Measurements from ENCODE around the gene SH2D3C. TPM values are rescaled to one million over a fixed set of nuclear protein-coding genes. Genes with fewer than 3 reads are reported as not detected.

Gene SH2D3C
- total RNA-seq, 1 donor = 79.7 TPM

DNA sequence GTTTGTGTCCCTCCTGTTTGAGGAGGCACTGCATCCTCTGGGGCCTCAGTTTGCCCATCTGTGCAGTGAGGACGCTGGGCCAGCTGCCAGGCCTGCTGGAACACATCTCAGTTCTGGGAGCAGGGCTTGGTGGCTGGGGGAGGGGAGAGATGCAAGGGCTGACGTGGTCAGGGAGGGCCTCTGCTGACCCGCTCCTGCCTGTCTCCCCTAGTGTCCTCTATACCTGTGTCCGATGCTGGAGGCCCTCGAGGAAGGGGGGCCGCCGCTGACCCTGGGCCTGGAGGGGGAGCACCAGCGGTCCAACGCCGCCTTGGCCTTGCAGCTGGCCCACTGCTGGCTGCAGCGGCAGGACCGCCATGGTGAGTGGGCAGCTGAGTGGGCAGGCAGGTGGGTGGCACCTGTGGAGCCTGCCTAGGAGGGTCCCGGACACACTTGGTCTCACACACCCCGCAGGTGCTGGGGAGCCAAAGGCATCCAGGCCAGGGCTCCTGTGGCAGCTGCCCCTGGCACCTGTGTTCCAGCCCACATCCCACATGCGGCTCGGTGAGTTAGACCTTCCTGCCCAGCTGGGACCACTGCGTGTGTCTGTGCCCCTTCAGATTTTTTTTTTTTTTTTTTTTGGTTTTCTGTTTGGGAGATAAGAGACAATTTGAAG lies 30.0 kb upstream of the SH2D3C start:
- no peak for DNase-seq (ENCODE audit: low read depth in 2 of 3, low spot score in 2 of 3)

GRCh38 chr9:127806871-127807270 lies 28.4 kb upstream of the SH2D3C start:
- no peak for DNase-seq (ENCODE audit: low read depth in 2 of 3, low spot score in 2 of 3)

DNA sequence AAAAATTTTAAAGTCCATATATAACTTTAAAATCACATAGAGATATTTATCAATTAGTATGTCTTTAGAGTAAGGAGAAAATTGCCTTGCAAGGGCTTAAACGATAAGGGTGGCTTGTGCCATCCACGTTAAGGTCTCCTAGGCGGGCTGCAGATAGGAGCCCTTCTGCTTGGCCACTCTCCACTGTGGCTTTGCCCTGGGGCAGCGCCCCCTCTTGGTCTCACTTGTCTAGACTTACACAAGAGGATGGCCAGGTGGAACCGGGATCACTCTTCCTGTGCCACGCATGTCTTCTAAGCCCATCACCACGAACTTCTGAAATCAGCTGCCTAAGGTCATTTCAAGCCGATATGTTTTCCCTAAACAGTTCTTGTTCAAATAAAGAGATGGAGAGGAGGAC lies 27.2 kb upstream of the SH2D3C start:
- peak in 2 of 3 donors; percentile 45 for DNase-seq (ENCODE audit: low read depth in 2 of 3, low spot score in 2 of 3)

- DNase-seq (ENCODE audit: low read depth in 2 of 3, low spot score in 2 of 3) = peak in 1 of 3 donors; percentile 38
These were observed 25.3 kb upstream of the SH2D3C start for GRCh38 chr9:127803507-127804352.

- DNase-seq (ENCODE audit: low read depth in 2 of 3, low spot score in 2 of 3) = peak; percentile 73 to 89 (median 89)
These were observed 24.3 kb upstream of the SH2D3C start, which contains the start of gene FPGS for GRCh38 chr9:127802576-127803443. FPGS (plus strand) TSS chr9:127802882; CDS start chr9:127802925, 43 bp downstream.

GRCh38 chr9:127801955-127802575 lies 23.6 kb upstream of the SH2D3C start:
- DNase-seq (ENCODE audit: low read depth in 2 of 3, low spot score in 2 of 3) = peak in 1 of 3 donors; percentile 56

DNA sequence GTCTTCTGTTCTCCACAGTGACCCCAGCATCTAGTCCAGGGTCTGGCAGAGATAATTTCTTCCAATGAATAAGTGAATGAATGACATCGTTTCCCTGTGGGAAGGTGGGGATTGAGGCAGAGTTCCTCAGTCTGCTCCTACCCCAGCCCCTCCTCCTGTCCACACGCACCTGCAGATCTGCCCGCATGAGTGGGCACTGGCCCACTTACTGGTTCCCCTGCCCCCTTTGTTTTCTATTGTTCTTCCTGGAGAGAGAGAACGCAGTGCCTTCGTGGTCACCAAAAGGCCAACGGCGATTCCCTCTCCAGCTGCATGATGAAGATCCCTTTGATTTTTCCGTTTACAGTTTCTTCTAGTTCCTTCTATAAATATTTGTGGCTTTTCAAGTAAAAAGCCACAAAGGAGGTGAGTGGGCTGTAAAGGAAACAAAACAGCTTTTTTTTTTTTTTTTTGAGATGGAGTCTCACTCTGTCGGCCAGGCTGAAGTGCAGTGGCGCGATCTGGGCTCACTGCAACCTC lies 18.4 kb upstream of the SH2D3C start:
- peak in 2 of 3 donors; percentile 68 to 87 for DNase-seq (ENCODE audit: low read depth in 2 of 3, low spot score in 2 of 3)

GRCh38 chr9:127796225-127796813 lies 17.9 kb upstream of the SH2D3C start:
- peak in 1 of 3 donors; percentile 28 for DNase-seq (ENCODE audit: low read depth in 2 of 3, low spot score in 2 of 3)

DNA sequence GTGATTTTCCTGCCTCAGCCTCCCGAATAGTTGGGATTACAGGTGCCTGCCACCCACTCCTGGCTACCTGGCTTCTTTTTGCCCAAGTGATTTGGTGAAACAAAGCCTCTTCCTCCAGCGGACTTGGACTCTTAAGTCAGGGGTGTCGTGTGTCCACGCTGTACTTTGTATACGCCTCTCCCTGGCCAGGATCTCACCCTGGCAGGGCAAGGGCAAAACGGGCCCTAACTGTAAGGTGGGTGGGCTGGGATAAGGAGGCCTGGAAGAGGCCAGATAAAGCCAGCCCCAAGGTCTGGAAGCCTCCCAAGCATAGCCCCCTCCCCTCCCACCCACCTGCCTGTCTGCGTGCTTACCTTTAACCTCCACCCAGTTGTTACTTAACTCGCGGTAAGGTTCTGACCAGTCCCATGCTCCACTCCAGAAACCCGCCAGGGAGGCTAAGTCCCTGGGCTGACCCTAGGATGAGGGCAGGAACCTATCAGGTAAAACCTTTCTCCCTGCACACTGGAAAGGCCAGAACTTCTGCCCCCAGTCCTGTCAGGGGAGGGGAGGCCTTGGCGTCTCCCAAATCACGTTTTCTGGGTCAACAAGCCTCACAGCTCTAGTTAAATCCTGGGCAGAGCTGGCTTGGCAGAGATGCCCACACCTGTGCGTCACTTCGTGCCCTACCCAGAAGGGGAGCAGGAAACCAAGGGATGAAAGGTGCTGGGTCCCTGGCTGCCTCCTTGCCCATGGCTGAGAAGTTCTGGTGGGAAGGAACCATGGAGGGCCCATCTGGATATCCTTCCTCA lies 15.7 kb upstream of the SH2D3C start:
- DNase-seq (ENCODE audit: low read depth in 2 of 3, low spot score in 2 of 3) = no peak

DNA sequence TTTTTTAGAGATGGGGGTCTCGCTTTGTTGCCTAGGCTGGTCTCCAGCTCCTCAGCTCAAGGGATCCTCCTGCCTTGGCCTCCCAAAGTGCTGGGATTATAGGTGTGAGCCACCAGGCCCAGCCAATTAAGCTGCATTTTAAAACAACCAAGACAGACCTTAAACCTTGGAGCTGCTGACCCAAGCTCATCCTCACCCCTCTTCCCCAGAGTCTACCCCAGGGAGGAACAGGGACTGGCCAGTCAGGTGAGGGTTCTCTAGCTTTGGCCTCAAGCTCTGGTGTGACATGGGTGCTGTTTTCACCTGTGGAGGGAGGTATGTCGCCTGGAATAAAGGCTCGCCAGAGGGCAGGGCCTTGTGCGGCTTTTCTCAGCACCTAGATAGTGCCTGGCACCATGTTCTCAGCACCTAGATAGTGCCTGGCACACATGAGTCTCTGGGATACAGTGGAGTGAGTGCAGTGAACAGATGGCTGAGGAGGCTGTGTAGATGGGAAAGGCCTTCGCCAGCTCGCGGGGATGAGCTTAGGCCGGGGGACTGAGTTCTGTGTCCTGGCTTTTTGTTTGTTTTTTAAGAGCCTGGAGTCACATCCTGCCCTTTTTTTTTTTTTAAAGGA lies 14.7 kb upstream of the SH2D3C start:
- no peak for DNase-seq (ENCODE audit: low read depth in 2 of 3, low spot score in 2 of 3)

DNA sequence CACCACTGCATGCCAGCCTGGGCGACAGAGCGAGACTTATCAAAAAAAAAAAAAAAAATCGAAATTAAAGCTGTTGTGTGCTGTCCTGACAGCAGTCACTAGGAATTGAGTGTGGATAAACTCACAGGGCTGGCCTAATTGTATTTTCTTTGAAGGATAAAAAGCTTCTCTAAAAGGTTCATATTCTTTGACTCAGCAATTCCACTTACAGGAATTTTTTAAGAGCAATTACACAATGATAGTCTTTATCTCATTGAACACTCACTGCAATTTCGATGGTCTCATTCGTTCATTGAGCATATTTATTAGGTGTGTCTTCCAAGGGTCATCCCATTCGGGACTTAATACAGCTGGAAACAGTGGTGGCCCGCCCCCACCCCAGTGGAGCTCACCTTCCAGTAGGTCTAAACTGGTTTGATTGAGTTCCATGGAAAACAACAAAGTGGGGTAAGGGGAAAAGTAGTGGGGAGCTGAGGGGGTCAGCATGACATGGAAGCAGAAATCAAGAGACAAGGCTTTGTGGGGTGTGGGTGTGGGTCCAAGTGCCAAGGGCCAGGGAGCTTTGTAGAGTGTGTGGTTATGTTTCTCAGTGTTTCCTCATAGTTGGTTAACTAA lies 14.1 kb upstream of the SH2D3C start:
- no peak for DNase-seq (ENCODE audit: low read depth in 2 of 3, low spot score in 2 of 3)

DNA sequence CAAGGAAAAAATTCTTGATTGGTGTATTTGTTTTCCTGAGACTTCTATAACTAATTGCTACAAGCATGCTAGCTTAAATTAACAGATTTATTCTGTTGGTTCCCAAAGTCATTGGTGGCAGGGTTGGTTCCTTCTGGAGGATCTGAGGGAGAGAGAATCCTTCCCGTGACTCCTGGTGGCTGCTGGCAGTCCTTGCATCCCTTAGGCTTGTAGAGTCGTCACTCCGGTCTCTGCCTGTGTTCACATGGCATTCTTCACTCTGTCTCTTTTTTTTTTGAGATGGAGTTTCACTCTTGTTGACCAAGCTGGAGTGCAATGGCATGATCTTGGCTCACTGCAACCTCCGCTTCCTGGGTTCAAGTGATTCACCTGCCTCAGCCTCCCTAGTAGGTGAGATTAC lies 12.6 kb upstream of the SH2D3C start:
- DNase-seq (ENCODE audit: low read depth in 2 of 3, low spot score in 2 of 3) = no peak

DNA sequence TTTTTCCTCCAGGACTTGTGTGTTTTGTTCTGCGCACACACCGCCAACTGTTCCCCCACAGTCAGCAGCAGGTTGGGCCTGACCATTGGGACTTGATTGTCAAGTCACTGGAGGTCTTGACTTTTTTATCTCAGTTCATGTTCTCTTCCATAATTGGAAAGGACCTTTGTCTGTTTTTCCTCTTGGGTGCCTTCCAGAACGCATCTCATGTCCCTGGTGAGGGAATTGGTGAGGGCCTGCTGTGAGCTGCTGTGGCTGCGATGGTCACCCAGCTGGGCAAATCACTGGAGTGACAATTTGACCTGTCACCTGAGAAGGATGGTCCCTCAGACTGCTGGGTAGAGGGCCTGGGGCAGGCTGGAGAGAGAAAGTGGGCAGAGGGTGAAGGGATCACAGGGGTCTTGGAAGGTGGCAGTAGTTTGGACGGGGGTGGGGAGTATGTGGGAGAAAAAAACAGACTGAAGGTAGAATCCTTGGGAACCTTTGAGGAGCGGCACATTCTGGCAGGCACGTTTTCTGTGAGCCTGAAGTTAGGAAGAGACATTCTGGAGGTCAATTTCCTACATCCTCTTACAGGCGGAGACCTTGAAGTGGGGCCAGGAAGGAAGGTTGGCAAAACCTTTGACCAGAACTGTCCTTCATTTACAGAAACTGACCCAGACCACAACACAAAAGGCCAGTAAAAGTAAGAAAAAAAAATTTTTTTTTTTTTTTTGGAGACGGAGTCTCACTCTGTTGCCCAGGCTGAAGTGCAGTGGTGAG lies 11.8 kb upstream of the SH2D3C start:
- DNase-seq (ENCODE audit: low read depth in 2 of 3, low spot score in 2 of 3) = no peak

DNA sequence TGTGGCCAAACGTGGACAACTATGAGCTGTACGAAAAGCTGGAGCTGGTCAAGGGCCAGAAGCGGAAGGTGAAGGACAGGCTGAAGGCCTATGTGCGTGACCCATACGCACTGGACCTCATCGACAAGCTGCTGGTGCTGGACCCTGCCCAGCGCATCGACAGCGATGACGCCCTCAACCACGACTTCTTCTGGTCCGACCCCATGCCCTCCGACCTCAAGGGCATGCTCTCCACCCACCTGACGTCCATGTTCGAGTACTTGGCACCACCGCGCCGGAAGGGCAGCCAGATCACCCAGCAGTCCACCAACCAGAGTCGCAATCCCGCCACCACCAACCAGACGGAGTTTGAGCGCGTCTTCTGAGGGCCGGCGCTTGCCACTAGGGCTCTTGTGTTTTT lies 10.7 kb upstream of the SH2D3C start:
- no peak for DNase-seq (ENCODE audit: low read depth in 2 of 3, low spot score in 2 of 3)

- DNase-seq (ENCODE audit: low read depth in 2 of 3, low spot score in 2 of 3) = no peak
These were observed 10.0 kb upstream of the SH2D3C start for GRCh38 chr9:127788337-127789011.

DNA sequence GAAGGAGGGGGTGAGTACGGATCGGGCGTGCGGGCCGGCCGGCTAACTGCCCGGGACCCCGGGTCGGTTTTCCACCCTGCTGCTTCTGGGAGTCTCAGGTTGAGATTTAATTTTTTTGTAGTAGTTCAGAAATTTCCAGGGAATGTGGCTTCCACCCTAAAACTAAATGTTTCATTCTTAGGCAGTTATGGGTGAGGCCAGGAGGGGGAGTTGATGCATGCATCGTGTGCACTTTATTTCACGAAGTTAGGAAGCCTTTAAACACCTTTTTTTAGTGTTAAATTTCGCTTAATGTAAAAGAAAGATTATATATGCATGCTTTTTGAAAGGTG lies 8.3 kb upstream of the SH2D3C start:
- peak in 1 of 3 donors; percentile 49 for DNase-seq (ENCODE audit: low read depth in 2 of 3, low spot score in 2 of 3)

Measured in hematopoietic multipotent progenitor cell (in vitro differentiated cells).